ENCODE measurements around the gene PSME3.

DNA sequence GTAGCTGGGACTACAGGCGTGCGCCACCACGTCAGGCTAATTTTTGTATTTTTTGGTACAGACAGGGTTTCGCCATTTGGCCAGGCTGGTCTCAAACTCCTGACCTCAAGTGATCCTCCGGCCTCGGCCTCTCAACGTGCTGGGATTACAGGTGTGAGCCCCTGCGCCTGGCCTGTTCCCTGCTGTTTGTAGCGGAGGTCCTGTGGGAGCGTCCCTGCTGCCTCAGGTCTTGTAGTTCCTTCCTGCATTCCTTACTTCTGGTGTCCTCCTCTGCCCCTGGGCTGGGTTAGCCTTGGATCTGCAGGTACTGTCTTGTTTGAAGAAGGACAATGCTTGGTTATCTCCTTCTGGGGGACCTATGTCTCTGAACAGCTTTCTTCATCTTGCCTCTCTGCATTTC lies 43.8 kb downstream of the PSME3 start:
- TF ChIP-seq EZH2 (IDR thresholded peaks at IDR 0.05; ENCODE audit: insufficient read depth, poor library complexity, severe bottlenecking): no peak
- no peak for TF ChIP-seq EZH2phosphoT487 (IDR thresholded peaks at IDR 0.05; ENCODE audit: insufficient read depth, low read depth)

All from GM23248 (cell line).